NCI-H2107 treated with DMSO at 0.1 percent for 48 hours (cell line): ENCODE measurements around the gene FIS1.
"Not testable (repeated sequence)": the region's sequence is repeated elsewhere in the genome, so short reads cannot be mapped to it uniquely, and the experiment has no call there.

Experiments used
- DNase-seq: peaks from one replicate; lab custom pipeline; 2025; ENCODE audit not compliant: unreplicated experiment; lab: John Stamatoyannopoulos, UW

The FIS1 gene

DNA sequence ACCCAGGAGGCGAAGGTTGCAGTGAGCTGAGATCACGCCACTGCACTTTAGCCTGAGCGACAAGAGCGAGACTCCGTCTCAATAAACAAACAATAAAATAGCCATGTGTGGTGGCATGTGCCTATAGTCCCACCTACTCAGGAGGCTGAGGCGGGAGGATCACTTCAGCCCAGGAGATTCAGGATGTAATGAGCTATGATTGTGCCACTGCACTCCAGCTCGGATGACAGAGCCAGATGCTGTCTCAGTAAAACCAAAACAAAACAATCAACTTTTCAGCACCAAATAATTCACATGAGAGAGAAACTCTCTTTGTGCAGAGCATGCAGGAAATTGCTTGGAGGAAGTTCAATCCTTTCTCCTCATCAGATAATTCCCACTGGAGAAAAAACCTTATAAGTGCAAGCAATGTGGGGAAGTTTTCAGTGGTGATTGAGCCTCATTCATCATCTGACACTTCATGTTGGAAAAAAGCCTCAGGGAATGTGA is 13.4 kb upstream of the FIS1 start:
- no peak for DNase-seq

DNA sequence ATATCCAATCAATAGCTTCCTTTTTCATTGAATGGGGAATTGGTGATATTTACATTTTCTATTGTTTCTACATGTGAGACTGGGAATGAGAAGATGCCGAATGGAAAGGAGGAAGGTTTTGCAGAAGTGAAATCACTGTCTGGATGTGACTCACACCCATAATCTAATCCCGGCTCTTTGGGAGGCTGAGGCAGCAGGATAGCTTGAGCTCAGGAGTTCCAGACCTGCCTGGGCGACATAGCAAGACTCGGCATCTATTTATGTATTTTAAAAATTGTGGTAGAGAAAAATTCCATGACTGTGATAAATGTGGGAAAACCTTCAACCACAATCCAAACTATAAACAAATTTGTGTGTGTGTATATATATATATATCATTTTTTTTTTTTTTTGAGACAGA is 10.9 kb upstream of the FIS1 start:
- no peak for DNase-seq

DNA sequence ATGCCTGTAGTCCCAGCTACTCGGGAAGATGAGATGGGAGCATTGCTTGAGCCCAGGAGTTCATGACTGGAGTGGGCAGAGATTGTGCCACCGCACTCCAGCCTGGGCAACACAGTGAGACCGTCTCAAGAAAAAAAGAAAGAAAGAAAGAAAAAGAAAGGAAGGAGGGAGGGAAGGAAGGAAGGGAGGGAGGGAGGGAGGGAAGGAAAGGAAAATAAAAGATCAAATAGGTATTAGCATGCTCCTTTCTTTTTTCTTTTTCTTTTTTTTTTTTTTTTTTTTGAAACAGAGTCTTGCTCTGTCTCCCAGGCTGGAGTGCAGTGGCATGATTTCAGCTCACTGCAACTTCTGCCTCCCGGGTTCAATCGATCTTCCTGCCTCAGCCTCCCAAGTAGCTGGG is 8.3 kb upstream of the FIS1 start:
- not testable (repeated sequence) for DNase-seq

DNA sequence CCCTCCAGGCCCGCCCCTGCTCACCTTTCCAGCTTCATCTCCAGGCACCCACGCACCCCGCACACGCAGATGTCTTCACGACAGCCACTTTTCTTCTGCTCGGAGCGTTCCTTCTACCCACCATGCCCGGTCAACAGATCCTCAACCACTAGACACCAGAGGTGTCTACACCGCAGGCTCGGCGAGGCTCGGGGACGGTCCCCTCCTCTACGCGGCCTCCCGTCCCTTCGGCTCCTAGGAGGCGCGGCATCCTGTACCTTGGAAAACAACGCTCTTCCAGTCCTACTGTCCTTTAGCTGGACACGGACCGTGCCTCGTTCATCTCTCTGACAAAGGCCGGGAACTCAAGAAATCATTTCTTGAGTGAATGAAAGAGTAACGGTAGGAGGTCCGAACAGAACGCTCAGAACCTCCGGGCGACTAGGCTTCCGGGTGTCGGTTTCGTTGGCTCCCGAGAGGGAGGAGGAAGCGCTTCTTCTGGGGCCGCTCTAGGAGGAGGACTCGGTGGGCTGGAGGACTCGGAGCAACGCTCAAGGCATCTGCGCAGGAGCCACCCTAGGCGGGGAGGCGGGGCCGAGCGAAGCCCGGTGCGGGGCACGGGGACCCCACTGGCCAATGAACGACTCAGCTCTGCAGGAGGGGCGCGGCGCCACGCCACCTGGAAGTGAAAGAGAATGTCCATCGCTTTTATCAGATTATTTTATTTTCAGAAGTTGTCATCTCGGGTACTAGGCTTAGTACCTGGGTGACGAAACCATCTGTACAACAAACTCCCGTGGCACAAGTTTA is 7.2 kb upstream of the FIS1 start:
- peak; percentile 92 for DNase-seq

DNA sequence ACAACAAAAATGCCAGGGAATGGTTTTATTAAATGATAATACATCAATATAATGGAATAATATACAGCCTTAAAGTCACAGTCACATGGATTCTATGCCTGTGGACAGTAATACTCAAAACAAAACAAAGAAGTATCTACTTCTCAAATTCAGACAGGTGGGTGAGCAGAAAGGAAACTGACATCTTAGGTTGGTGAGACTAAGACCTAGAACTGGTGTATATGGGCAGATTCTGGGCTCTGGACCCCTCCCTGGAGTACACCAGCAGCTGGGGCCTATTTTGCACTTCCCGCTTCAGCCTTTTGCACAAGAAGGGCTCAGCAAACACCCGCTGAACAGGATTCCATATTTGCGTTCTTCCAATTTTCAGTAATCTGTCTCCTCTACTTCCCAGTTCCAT is 5.4 kb upstream of the FIS1 start:
- no peak for DNase-seq

DNA sequence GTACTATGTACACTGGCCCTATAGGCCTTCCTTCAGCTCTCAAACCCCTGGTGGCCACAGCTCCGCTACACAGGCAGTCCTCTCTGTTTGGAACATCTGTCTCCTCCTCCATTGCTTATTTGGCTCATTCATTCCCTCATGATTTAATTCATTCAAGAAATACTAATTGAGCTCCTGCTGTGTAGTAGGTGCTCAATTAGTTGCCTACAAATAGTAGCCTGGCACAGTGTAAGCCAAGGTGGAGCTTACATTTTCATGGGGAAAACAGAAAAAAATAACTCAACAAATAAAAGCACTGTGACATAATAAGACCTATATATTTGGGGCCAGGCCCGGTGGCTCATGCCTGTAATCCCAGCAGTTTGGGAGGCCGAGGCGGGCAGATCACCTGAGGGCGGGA is 3.4 kb upstream of the FIS1 start:
- DNase-seq: no peak

DNA sequence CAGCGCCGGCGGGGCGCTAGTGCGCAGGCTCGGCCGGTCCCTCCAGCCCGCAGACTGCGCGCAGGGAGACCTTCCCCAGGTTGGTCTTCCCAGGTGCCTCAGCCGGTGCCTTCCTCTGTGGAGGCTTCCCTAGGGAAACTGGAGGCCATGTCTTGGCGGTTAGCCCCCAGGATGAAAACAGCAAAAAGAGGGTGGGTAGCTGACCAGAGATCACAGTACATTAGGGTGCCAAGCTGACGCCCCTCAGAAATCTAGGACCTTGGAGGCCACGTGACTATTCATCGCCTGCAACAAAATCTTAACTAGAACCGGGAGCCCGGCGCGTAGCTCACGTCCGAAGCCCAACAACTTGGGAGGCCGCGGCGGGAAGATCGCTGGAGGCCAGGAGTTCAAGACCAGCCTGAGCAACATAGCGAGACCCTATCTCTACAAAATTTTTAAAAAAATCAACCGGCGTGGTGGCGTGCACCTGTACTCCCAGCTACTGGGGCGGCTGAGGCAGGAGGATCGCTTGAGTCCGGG is 327 bp upstream of the FIS1 start:
- no peak for DNase-seq

DNA sequence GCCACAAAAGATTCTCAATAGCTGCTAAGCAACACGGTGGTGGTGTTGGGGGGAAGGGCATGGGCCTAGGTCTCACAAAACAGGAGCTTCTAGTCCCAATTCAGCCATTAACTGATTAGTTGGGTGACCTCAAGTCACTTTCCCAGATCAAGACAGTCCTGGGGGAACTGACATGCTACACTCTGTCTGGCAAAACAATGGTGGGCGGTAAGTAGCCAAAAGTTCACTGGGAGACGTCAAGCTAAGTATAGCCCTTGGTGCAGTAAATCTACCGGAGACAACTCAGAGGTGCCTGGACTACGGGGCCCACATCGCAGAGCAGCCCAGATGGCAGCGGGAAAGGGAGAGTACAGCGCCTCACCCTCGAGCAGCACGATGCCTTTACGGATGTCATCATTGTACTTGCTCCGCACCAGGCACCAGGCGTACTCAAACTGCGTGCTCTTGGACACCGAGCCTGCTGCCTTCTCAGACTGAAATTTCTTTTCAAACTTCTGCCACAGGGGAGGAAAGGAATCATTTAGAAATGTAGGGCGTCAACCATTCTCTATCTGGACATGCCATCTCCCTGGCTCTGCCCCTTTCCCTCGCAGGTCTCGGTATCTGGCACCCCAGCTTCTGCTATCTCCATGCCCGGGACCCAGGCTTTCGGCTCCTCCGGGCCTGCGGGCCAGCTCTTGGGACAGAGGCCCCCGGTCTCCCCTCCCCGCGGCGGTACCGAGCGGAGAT is 1.1 kb downstream of the FIS1 start:
- DNase-seq: no peak

DNA sequence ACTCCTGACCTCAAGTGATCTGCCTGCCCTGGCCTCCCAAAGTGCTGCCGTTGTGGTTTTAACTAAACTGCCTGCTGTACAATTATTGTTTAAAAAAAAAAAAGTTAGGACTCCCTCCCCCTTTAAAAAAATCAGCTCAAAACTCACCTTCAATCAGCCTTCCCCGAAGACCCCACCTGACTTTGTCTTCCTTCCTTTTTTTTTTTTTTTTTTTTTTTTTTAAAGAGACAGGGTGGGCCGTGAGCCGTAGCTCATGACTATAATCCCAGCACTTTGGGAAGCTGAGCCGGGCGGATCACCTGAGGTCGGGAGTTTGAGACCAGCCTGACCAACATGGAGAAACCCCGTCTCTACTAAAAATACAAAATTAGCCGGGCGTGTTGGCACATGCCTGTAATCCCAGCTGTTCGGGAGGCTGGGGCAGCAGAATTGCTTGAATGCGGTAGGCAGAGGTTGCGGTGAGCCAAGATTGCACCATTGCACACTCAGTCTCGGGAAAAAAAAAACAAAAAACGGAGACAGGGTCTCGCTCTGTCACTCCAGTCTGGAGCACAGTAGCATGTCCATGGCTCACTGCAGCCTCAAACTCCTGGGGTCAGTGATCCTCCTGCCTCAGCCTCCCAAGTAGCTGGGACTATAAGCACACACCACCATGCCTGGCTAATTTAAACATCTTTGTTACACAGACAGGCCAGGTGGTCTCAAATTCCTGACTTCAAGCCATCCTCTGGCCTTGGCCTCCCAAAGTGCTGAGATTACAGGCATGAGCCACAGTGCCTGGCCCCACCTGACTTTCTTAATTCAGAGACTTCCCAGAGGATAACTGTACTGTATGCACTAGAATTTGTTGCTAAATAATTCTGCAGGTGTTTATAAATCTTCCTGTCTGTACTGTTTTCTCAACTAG is 3.2 kb downstream of the FIS1 start:
- DNase-seq: no peak

DNA sequence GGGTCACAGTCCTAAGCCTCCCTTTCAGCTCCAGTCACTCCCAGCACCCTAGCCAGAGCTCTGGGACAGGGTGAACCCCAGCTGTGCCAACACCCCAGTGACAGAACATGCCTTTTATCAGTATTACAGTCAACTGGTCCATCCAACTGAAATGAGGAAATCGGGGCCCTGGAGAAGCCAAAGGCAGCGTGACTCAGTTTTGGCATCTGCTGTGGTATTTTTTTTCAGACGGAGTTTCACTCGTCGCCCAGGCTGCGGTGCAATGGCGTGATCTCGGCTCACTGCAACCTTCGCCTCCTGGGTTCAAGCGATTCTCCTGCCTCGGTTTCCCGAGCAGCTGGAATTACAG is 3.9 kb downstream of the FIS1 start:
- no peak for DNase-seq

DNA sequence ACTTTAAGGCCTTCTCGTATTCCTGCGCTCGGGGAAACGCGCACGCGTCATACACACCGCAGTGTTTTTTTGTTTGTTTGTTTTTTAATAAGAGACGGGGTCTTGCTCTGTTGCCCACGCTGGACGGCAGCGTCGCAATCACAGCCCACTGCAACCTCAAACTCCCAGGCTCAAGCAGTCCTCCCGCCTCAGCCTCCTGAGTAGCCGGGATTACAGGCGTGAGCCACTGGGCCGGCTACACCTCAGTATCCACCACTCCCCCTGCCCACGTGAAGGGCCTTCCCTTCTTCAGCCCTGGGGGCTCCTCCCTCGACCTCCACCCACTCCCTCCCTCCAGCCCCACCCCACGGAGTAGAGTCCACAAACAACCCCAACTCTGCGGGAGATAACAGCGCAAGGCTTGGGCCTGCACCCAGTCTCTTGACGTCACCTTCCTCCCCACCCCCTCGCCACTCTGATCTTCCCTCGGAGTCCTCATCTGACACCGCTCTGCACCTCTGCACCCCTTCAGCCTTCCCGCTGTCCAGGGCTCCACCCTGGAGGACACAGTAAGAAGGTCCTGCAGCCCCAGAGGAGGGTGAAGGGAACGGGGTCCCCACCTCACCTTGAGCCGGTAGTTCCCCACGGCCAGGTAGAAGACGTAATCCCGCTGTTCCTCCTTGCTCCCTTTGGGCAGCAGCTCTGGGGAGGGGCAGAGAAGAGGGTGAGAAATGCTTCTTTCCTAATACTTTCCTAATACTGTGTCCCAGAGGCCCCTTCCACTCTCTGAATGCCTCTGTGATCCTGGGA is 4.5 kb downstream of the FIS1 start:
- DNase-seq: no peak

DNA sequence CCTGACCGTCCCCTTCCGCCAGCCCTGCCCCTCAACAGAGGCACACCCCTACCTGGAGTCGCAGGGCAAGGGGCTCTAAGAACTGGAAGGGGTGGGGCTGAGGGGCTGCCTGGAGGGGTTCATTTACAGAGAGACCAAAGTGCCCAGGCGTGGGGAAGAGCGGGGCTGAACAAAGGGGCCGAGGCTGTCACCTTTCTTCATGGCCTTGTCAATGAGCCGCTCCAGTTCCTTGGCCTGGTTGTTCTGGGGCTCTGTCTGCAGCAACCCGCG is 5.0 kb downstream of the FIS1 start:
- DNase-seq: no peak

DNA sequence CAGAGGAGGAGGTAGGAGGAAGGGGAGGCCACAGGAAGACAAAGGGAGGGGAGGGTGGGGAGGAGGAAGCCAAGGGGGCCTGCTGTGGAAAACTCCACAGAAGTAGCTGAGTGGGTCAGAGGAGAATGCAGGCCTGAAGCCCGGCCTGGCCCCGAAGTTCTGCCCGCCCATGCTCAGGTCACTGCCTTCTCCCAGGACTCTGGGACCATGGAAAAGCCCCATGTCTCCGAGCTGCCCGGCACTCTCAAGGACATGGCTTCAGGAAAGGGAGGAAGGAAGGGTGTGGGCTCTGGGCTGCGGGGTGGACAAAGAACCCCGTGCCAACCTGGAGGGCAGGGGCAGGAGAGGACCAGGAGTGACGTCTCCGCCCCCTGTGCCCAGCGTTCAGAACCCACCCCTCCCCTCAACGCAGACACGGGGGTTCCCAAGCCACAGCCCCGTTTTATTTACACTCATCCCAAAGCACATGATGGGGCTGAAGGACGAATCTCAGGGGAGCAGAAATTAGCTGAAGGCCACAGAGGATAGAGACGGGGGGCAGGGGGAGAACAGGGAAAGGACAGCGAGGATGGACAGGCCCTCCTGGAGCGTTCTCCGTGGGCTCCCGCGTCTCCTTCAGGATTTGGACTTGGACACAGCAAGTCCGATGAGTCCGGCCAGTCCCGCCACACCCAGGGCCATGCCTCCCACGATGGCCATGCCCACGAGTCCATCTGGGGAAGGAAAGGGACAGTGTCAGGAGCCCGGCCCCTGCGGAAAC is 5.5 kb downstream of the FIS1 start:
- no peak for DNase-seq

DNA sequence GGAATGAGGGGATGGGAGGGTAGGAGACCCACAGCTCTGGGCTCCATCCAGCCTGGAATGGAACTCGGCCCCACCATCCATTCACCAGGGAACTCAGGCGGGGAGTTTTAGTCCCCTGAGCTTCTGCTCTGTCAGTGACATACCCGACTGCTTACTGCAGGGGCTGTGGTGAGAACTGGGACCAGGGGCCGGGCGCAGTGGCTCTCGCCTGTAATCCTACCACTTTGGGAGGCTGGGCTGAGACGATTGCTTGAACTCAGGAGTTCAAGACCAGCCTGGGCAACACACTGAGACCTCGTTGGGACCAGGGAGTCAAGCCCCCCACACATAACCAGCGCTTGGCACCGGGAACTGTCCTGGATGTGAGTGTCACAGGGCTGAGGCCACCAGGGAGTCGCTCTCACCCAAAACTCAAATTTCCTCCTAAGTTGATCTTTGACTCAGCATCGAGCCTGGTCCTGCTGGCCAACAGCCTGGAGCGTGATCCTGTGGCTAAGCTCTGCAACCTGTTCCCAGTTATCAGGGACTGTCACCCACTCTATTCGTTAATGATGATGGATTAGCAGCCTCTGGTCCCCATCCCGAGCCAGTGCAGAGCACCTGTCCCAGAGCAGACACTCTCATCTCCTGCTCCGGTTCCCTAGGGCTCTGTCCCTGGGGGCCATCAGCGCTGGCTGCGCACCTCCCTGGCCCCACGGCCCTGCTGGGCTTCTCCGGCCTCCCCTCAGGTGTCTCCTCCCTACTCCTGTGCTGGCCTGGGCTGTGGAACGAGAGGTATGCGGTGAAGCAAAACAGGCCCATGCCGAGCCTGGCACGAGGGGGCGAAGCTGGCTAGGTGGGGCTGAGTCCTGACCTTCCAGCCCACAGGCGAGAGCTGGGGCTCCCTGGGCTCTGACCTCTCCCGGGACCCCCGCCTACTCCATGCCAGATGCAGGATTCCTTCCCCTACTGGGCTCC is 6.4 kb downstream of the FIS1 start:
- no peak for DNase-seq

DNA sequence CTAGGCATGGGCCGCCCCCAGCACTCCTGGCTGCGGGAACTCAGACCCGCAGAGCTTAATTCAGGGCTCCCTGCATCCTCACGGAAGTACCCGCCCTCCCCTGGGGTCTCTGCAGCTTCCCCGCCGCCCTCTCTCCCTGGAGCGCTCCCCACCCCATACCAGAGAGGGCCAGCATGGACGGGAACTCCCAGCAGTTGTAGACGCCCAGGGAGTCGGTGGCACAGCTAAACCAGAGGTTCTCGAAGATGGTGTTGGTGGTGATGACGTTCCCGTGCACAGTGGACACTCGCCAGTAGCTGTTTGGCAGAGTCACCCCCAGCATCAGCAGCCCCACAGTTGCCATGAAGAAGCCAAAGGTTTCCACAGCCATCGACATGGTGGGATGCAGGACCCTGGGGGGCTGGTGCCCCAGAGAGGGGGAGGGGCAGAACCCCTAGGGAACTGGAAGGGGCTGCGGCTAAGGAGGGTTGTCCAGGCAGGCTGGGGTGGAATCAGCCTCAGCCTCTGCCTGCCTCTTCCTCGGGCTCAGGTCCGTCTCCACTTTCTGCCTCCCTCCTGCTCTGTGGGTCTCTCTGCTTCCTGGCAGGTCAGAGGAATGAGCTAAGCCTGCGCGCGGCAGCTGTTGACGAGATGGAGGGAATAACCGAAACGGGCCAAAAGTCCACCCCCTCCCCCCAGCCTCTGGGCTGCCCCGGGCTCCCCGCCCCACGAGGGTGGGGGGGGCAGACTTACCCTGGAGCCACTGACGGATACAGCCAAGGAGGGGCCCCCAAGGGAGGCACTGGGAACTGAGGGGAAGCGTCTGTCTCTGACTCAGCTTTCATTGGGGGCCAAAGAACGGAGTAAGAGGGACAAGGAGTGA is 7.4 kb downstream of the FIS1 start, which contains the start of gene CLDN15:
Gene CLDN15 (minus strand): TSS at position 597 of the 862 bp plus-strand sequence. CDS start 221 bp downstream, at position 376.
- DNase-seq: no peak

DNA sequence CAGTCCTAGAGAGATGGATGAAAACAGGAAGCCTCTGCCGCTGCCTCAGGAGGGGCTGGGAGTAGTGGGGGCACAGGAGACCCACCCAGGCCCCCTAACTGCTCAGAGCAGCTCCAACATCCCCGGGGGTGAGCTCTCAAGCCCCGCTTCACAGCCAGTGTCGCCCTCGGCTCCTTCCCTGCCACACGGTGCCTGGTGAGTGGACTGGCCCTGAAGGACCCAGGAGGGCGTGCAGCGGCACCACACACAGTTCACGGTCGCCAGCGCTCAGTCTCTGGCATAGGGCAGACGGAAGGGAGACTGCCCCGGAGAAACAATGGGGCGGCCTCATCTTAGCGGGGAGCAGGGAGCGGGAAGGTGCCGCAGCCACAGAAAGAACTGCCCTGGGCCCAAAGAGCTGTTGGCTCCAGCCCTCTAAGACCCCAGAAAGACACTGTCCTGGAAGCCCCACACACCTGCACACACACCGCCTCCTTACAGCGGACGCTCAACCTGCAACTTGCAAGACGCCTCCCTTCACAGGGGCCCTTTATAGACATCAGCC is 8.5 kb downstream of the FIS1 start:
- DNase-seq: no peak

DNA sequence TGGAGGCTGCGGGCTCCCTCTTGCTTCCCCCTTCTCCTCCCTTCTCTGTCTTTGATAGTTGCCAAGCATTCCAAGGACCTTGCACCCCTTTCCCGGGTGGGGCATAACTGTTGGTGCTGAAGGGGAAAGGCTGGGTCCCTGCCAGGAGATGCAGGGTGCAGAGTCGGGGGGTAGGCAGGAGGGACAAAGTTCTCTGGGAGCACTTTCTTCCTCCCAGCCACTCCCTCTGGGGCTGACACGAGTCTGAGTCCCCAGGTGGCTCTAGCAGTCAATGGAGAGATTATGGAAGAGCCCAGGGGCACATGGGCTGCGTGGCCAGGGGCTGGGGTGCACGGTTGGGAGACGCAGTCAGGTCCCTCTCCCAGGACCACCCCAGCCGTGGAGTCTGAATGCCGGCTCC is 9.4 kb downstream of the FIS1 start:
- no peak for DNase-seq

DNA sequence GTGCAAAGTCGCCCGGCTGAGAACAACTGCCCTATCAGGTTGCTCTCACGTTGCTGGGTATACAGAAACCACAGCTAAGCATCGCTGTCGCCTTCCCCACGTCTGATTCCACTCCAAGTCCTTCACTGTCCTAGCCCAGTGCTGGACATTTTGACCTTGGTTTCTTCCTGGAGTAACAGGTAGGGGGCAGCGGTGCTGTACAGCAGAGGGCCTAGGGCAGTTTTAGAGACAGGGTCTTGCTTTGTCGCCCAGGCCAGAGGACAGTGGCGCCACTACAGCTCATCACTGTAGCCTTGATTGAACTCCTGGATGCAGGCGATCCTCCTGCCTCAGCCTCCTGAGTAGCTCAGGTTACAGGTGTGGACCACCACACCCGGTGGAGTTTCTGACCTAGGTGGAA is 9.8 kb downstream of the FIS1 start:
- no peak for DNase-seq
